ENCODE measurements around the gene OTC.
A peak's percentile ranks its signal among the peaks of the same experiment; 100 is the strongest.

Gene OTC

GRCh38 chrX:38318196-38318595 lies 34.2 kb upstream of the OTC start:
- no peak for TF ChIP-seq CTCF (IDR thresholded peaks at IDR 0.05; ENCODE audit: control insufficient read depth, extremely low read depth, insufficient read depth)
- DNase-seq (ENCODE audit: low read depth) = no peak
- no peak overlapping the region for H3K4me3 ChIP-seq (ENCODE audit: low read depth, low read length)

GRCh38 chrX:38318606-38319005 lies 33.8 kb upstream of the OTC start:
- no peak for DNase-seq (ENCODE audit: low read depth)
- no peak for TF ChIP-seq CTCF (IDR thresholded peaks at IDR 0.05; ENCODE audit: control insufficient read depth, extremely low read depth, insufficient read depth)
- H3K4me3 ChIP-seq (ENCODE audit: low read depth, low read length) = no peak overlapping the region

GRCh38 chrX:38320819-38321218 lies 31.6 kb upstream of the OTC start:
- DNase-seq (ENCODE audit: low read depth) = no peak
- H3K4me3 ChIP-seq (ENCODE audit: low read depth, low read length) = no peak overlapping the region
- no peak for TF ChIP-seq CTCF (IDR thresholded peaks at IDR 0.05; ENCODE audit: control insufficient read depth, extremely low read depth, insufficient read depth)

GRCh38 chrX:38326086-38326485 lies 26.3 kb upstream of the OTC start:
- H3K4me3 ChIP-seq (ENCODE audit: low read depth, low read length) = peak overlapping the region; percentile 60
- TF ChIP-seq CTCF (IDR thresholded peaks at IDR 0.05; ENCODE audit: control insufficient read depth, extremely low read depth, insufficient read depth) = no peak
- DNase-seq (ENCODE audit: low read depth) = no peak

- H3K4me3 ChIP-seq (ENCODE audit: low read depth, low read length) = peak within 1 kb of the TSS; percentile 60
- TF ChIP-seq CTCF (IDR thresholded peaks at IDR 0.05; ENCODE audit: control insufficient read depth, extremely low read depth, insufficient read depth) = peak; percentile 83
- DNase-seq (ENCODE audit: low read depth) = peak; percentile 73
Measured at GRCh38 chrX:38327007-38327774, 25.2 kb upstream of the OTC start, which contains the start of gene RPGR. Gene RPGR (minus strand): TSS chrX:38327509. CDS start chrX:38327367, 142 bp downstream.

GRCh38 chrX:38327775-38328081 lies 24.7 kb upstream of the OTC start:
- H3K4me3 ChIP-seq (ENCODE audit: low read depth, low read length) = peak overlapping the region; percentile 60
- no peak for DNase-seq (ENCODE audit: low read depth)
- TF ChIP-seq CTCF (IDR thresholded peaks at IDR 0.05; ENCODE audit: control insufficient read depth, extremely low read depth, insufficient read depth) = no peak

- no peak for TF ChIP-seq CTCF (IDR thresholded peaks at IDR 0.05; ENCODE audit: control insufficient read depth, extremely low read depth, insufficient read depth)
- DNase-seq (ENCODE audit: low read depth) = no peak
Measured at GRCh38 chrX:38332505-38332904, 19.9 kb upstream of the OTC start.

More at GRCh38 chrX:38332505-38332904, 19.9 kb upstream of the OTC start:
- no peak overlapping the region for H3K4me3 ChIP-seq (ENCODE audit: low read depth, low read length)

All from LNCaP clone FGC (cell line).